Measurements from ENCODE around the gene KYAT1.
A peak's percentile ranks its signal among the peaks of the same experiment; 100 is the strongest.
"Not testable (repeated sequence)": the region's sequence is repeated elsewhere in the genome, so short reads cannot be mapped to it uniquely, and the experiment has no call there.

KYAT1 gene

GRCh38 chr9:128886211-128886891 is 4.6 kb upstream of the KYAT1 start:
- no peak for DNase-seq (ENCODE audit: low read depth in 2 of 3, low spot score in 2 of 3)

DNA sequence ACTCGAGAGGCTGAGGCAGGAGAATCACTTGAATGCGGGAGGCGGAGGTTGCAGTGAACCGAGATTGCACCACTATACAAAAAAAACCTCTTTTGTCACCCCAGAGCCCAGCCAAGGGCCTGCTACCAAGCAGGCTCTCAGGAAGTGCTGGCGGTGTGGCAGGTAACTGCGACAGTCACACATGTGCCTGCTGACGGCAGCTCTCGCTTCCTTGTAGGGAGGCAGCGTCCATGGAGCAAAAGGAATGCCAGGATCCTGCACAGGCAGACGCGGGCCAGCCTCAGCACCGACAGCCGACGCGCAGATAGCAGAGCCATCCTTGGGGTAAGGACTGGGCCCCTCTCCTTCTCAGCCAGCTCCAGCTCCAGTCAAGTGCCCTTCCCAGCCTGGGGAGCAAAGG is 4.0 kb upstream of the KYAT1 start:
- DNase-seq (ENCODE audit: low read depth in 2 of 3, low spot score in 2 of 3), result no peak

DNA sequence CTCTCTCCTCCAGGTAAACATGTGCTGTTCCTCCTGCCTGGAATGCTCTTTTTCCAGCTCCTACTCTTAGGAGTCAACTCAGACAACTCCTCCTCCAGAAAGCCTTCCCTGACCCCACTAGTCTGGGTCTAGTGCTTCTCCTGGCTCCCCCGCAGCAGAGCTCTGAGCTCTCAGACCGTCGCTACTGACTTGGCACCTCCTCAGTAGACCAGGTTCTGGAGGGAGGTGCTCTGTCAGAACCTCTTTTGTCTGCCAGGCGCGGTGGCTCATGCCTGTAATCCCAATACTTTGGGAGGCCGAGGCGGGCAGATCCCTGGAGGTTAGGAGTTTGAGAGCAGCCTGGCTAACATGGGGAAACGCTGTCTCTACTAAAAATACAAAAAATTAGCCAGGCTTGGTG is 3.6 kb upstream of the KYAT1 start:
- DNase-seq (ENCODE audit: low read depth in 2 of 3, low spot score in 2 of 3), result no peak

- DNase-seq (ENCODE audit: low read depth in 2 of 3, low spot score in 2 of 3), result no peak
Measured at GRCh38 chr9:128884164-128884563, 2.4 kb upstream of the KYAT1 start.

GRCh38 chr9:128882677-128883603 is 1.2 kb upstream of the KYAT1 start:
- DNase-seq (ENCODE audit: low read depth in 2 of 3, low spot score in 2 of 3), result no peak

- DNase-seq (ENCODE audit: low read depth in 2 of 3, low spot score in 2 of 3), result no peak
Measured at GRCh38 chr9:128877852-128878251, 3.9 kb downstream of the KYAT1 start.

DNA sequence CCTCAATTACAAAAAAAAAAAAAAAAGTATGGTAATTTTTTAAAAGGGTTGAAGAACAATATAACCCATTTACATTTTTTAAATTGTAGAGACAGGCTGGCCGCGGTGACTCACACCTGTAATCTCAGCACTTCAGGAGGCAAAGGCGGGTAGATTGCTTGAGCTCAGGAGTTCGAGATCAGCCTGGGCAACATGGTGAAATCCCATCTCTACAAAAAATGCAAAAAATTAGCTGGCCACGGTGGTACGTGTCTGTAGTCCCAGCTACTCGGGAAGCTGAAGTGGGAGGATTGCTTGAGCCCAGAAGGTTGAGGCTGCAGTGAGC is 10.8 kb downstream of the KYAT1 start:
- DNase-seq (ENCODE audit: low read depth in 2 of 3, low spot score in 2 of 3), result not testable (repeated sequence)

- no peak for DNase-seq (ENCODE audit: low read depth in 2 of 3, low spot score in 2 of 3)
Measured at GRCh38 chr9:128870128-128870940, 11.4 kb downstream of the KYAT1 start.

GRCh38 chr9:128863647-128864046 is 18.1 kb downstream of the KYAT1 start:
- DNase-seq (ENCODE audit: low read depth in 2 of 3, low spot score in 2 of 3), result peak; percentile 62 to 98 (median 96)

DNA sequence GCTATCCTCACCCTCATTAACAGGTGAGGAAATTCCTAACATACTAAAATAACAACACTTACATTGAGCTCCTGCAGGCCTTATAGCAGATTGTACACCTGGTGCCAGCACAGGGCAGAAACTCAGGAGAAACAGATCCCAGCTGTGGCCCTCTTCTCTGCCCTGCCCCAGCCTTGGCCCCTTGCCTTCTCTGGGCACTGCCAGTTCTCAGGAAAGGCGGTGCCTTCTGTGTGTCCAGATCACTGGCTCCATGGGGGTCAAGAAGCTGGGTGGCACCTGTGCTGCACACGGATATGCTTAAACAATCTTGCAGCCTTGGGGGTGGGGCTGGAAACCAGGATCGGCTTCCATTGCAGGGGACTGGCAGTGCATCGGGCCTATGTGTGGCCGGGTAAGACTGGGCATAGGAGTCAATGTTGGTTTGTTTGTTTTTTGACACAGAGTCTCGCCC is 19.3 kb downstream of the KYAT1 start:
- no peak for DNase-seq (ENCODE audit: low read depth in 2 of 3, low spot score in 2 of 3)

DNA sequence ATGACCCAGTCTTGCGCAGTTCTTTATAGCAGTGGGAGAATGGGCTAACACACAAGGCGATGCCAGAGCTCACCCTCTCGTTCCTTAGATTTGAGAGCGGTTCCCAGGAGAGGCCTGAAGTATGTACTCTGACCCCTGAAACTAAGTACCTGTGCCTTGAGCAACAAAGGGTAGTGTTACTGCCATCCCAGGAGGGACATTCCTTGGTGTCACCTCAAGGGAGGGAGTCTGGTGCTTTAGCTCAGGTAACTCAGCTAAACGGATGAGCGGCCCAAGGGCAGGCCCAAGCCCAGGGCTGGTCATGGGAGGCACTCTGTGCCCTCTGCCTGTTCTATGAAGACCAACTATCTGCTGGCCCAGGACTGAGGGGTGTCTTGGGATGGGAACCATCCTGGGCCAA is 20.2 kb downstream of the KYAT1 start:
- no peak for DNase-seq (ENCODE audit: low read depth in 2 of 3, low spot score in 2 of 3)

GRCh38 chr9:128860937-128861336 is 20.8 kb downstream of the KYAT1 start:
- DNase-seq (ENCODE audit: low read depth in 2 of 3, low spot score in 2 of 3), result no peak

DNA sequence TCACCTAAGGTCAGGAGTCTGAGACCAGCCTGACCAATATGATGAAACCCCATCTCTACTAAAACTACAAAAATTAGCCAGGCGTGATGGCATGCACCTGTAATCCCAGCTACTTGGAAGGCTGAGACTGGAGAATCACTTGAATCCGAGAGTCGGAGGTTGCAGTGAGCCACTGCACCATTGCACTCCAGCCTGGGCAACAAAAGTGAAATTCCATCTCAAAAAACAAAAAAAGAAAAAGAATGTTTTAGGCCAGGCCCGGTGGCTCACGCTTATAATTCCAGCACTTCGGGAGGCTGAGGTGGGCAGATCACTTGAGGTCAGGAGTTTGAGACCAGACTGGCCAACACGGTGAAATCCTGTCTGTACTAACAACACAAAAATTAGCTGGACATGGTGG is 23.3 kb downstream of the KYAT1 start:
- not testable (repeated sequence) for DNase-seq (ENCODE audit: low read depth in 2 of 3, low spot score in 2 of 3)

DNA sequence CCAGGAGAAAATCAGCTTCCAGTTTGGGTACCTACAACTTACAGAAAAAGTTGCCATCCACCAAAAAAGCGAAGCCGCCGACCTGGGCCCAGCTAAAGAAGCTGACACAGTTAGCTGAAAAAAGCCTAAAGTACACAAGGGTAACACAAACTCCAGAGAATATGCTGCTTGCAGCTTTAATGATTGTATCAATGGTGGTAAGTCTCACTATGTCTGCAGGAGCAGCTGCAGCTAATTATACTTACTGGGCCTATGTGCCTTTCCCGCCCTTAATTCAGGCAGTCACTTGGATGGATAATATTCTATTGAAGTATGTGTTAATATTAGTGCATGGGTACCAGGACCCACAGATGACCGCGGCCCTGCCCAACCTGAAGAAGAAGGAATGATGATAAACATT is 27.3 kb downstream of the KYAT1 start:
- not testable (repeated sequence) for DNase-seq (ENCODE audit: low read depth in 2 of 3, low spot score in 2 of 3)

GRCh38 chr9:128852646-128853045 is 29.1 kb downstream of the KYAT1 start:
- DNase-seq (ENCODE audit: low read depth in 2 of 3, low spot score in 2 of 3), result not testable (repeated sequence)

GRCh38 chr9:128851779-128852600 is 29.8 kb downstream of the KYAT1 start:
- DNase-seq (ENCODE audit: low read depth in 2 of 3, low spot score in 2 of 3), result not testable (repeated sequence)

DNA sequence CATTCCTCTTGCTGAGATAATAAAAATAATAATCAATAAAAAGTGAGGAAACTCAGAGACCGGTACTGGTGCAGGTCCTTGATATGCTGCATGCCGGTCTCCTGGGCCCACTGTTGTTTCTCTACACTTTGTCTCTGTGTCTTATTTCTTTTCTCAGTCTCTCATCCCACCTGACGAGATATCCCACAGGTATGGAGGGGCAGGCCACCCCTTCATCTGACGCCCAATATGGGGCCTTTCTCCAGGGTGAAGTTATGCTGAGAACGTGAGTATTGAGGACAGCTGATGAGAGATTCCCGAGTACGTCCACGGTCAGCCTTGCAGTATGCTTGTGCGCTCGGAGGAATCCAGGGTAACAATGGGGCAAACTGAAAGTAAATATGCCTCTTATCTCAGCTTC is 30.7 kb downstream of the KYAT1 start:
- DNase-seq (ENCODE audit: low read depth in 2 of 3, low spot score in 2 of 3), result not testable (repeated sequence)

DNA sequence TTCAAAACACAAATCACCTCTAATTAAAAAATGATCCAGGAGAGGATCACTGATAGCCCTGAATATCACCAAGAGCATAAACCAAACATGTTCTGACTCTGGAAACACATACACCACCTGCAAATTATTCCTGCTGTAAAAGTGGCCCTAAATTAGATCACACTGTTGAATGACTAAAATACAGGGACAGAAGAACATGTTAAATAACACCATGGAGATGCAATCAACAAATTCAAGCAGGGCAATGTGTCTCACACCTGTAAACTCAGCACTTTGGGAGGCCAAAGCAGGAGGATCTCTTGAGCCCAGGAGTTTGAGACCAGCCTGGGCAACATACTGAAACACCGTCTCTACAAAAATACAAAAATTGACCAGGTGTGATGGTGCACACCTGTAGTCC is 33.9 kb downstream of the KYAT1 start:
- no peak for DNase-seq (ENCODE audit: low read depth in 2 of 3, low spot score in 2 of 3)

DNA sequence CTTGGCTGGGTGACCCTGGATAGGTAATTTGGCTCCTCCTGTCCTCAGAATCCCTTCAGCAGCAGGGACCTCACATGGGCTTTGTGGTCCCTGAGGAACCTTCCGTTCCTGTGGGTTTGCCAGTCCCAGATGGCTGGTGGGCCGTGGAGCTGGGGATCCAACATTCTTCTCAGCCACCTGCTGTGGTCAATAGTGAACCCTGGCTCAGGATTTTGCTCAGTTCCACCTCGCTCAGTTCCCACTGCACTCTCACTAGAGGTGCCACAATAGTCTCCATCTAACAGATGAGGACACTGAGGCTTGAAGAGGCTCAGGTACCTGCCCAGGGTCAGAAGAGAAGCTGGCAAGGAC is 35.1 kb downstream of the KYAT1 start:
- DNase-seq (ENCODE audit: low read depth in 2 of 3, low spot score in 2 of 3), result no peak

DNA sequence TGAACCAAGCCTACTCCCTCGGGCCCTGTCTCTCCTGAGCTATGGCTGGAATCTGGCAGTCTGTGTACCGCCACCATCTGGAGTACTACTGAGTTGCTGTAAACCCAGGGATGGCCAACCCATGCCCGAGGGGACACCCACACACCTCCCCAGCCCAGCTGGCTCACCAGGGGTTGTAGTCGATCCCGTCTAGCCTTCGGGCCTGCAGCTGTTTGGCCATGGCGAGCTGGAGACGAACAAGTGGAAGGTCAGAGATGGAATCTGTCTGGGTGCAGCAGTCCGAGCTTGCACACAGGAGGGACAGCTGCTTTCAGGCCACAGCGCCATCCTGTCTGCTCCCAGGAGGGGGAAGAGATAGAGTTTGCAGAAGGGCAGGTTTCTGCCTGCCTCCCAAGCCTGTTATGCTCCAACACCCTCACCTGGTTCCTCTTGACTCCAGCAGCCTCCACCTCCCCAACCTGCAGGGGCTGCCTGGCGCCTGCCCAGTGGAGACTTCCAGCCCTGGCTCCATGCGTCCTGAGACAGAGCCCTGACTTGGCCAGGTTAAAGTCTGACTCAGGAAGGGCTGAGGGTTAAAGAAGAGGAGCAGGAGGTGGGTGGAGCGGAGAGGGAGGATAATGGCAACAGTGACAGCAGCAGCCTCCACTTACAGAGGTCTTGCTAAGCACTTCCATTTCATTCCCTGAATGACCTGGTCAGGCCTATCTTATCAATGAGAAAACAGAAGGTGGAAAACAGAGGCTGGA is 36.4 kb downstream of the KYAT1 start:
- DNase-seq (ENCODE audit: low read depth in 2 of 3, low spot score in 2 of 3), result no peak

All from activated CD8-positive, alpha-beta memory T cell treated with anti-CD3 and anti-CD28 coated beads for 48 hours (primary cell).